NCI-H2029 (cell line): Measurements from ENCODE around the gene HEBP1.

Experiments used
- DNase-seq: peaks from one replicate; lab custom pipeline; 2025; lab: John Stamatoyannopoulos, UW

Gene HEBP1

DNA sequence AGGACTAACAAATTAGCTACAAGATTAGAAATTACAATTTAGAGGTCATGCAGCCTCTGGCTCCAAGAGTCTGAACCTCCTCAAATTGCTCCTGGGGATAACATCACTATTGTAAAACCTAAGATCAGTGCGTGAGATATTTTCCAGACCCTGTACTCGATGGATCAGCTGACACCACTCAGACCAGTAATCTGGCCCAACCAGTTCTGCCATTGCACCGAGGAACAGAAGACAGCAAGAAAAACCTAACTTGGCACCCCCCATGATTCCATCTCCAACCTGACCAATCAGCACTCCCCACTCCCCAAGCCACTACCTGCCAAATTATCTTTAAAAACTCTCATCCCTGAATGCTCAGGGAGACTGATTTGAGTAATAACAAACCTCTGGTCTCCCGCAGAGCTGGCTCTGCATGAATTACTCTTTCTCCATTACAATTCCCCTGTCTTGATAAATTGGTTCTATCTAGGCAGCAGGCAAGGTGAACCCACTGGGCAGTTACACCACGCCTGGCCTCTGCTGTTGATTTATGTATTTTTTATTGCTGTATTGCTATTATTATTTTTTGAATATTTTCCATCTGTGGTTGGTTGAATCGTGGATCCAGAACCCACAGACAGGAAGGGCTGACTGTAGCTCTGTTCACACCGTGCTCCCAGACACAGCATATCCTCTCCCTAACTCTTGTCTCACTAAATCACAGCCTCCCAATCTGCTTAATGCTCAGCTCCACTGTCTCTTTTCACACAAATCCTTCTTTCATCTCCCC is 9.2 kb downstream of the HEBP1 start:
- DNase-seq: no peak

DNA sequence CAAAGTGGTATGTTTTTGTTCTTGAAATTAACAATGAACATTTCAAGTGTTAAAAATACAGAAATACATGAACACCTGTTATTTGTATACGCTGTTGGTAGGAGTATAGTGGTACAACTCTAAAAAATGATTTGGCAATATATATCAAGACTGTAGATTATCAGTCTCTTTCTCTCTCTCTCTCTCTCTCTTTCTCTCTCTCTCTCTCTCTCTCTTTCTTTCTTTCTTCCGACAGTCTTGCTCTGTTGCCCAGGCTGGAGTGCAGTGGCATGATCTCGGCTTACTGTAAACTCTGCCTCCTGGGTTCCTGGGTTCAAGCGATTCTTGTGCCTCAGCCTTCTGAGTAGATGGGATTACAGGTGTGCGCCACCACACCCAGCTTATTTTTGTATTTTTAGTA is 12.6 kb downstream of the HEBP1 start:
- no peak for DNase-seq

DNA sequence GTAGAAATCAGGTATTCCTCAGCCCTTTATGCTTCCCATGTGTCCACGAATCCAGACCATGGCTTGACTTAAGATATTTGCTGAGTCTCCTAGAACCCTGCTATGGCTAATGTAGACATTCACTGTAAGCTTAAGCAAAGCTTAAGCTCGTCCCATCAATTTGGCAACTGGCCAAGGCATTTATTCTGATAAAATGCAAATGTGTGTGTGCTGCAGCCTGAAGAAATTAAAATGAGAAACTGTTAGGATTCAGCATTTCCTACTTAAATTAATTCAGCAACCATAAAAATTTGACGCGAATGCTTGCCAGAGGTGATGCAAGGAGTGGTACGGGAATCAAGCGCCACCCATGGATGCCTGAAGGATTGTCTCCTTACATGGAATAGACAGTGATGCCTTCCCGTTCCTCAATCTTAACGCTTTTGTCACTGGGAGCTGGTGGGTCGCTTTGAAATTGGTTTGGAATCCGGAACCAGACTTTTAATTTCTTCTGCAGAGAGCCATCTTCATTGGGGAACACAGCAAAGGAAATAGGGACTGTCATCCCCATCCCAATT is 13.2 kb downstream of the HEBP1 start:
- peak; percentile 3 for DNase-seq

DNA sequence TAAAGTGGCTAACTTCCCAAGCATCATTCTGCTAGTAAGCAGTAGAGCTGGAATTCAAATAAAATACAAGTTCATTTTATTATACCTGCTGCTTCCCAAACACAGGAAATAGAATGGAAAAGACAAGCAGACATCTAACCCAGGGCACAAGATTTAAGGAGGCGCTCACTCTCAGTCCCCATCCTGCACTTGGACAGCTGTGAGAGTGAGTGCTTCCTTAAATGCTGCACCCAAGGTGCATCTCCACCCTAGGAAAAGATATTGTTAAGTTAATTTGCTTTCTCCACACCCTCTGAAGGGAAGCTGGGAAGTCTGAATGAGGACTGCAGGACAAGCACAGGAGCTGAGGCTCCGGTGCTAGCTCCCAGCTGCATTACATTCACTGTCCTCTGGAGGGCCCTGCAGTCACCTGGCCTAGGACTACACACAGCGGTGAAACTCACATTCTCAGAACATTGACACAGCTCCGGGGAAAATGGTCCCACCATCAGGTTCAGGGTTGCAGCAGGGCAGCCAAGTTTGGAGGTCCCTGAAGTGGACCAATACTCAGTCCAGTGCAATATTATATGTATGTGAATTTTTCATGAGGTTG is 14.2 kb downstream of the HEBP1 start:
- DNase-seq: no peak

DNA sequence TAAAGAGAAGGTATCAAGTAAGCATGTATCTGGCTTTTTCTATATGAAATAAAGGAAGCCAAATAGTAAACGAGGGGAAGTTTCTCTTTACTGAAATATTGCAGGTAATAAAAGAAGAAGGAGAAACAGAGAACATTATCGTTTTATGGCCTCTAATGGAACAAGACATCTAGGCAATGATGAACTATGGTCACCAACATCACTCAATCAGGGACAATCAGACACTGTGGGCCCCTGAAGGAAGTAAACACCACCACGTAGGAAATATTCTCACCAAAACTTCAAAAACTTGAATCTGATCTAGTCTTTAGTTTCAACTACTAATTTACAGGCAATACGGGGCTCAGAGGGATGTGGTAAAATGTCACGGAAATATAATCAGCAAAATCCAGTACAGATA is 15.9 kb downstream of the HEBP1 start:
- DNase-seq: no peak

DNA sequence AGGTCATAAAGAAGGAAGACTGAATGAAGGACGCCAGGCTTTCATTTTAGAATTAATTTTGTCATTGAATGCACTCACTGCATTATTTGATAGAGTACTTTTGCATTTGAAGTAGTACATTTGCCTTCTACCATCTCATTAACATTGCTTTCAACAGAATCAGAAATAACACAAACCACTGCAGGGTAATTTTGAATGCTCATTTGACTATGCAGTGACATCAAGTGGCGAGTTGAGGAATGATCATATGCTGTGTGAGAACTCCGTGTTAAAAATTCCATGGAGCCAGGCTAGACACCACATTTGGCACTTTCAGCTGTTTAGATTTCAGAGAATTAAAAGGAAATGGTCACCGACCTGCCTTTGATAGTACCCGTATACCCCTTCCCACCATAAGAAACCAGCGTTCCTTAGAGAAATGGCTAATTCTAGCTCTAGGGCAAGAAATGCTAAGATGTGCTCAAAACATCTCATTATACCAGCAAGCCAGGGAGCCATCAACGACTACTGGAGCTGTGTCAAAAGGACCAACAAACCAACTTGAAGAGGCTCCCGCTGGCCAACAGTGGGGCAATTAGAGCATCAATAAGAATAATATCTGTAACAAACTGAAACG is 16.5 kb downstream of the HEBP1 start:
- DNase-seq: no peak

DNA sequence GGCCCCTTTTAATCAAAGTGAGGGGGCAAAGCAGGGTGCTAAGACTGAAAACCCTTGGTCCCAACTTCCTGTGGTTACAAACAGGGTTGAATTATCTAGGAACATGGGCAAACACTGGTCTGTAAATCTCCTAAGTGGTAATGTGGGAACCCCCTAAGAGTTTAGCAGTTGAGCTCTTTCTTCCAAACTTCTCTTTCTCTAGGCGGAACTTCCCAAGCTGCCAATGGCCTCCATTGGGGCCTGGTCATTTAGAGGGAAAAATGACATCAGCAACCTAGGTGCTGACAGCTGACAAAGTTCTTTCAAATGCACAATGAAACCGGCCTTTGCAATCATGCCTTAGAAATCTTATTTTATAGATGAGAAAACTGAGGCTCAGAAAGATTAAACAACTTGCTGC is 17.7 kb downstream of the HEBP1 start:
- DNase-seq: no peak

DNA sequence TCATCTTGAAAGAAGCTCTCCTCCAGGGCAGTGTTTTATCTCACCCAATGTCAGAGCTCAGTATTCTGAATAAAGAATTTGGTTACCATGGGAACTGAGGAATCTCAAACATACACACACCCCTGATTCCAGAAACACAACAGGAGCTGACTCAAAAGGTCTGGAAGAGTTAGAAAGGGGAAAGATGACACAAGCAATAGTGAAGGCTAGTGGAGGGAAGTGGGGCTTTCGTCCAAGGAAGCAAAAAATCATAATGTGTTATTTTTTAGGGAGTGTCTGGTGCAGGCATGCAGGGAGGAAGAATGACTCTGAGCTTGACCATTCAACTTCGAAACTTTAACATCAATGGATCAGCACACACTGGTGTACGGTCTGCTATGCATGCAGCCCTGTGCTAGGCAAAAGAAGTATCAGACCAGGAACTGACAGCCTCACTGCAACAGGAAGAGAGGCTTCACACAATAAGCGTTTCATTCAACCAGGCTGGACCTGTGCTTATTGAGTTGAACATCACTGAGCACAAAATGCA is 20.3 kb downstream of the HEBP1 start:
- no peak for DNase-seq

DNA sequence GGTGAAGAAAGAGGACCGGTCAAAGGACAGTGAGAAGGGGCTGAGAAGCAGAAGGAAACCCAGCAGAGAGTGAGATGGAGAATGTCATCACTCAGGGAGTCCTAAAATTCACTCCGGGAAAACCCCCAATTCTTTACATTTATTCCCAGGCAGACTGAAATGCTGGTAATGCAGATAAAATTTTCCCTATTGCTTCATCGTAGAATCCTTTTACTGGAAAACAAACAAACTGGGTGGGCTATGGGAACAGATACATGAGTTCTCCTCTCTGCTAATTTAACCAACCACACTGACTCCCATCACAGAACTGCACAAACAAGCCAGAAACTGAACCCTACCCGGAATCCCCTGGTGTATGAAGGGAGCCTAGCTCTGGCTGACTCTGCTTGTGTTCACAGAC is 20.9 kb downstream of the HEBP1 start:
- DNase-seq: no peak

DNA sequence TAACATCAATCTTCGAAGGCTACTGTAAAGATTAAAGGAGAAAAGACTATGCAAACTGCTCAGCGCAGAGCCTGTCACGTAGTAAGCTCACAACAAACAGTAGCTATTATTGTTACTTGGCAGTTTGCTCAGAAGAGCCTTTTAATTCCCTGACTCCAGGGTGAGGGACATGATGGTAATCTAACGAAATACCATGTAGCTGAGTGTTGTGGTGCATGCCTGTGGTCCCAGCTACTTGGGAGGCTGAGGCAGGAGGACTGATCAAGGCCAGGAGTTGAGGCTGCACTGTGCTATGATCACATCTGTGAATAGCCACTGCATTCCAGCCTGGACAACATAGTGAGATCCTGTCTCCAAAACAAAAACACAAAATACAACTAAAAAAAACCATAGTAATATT is 22.8 kb downstream of the HEBP1 start:
- DNase-seq: no peak

DNA sequence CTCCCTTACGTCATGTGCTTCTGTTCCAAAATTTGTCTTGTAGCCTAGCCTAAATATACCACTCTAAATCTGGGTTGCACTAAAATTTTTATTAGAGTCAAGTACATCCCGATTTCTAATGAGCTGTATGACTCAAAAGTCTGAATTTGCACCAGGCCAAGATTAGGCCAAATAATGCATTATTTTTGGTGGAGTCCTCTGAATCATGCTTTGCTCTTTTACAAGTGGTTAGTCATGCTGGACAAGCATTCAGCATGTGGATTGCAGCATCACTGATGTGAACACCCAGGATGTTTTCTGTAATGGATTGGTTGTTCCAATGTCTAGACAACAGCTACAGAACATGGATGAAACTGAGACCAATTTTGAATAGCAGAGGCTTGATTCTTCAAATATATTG is 23.7 kb downstream of the HEBP1 start:
- no peak for DNase-seq

DNA sequence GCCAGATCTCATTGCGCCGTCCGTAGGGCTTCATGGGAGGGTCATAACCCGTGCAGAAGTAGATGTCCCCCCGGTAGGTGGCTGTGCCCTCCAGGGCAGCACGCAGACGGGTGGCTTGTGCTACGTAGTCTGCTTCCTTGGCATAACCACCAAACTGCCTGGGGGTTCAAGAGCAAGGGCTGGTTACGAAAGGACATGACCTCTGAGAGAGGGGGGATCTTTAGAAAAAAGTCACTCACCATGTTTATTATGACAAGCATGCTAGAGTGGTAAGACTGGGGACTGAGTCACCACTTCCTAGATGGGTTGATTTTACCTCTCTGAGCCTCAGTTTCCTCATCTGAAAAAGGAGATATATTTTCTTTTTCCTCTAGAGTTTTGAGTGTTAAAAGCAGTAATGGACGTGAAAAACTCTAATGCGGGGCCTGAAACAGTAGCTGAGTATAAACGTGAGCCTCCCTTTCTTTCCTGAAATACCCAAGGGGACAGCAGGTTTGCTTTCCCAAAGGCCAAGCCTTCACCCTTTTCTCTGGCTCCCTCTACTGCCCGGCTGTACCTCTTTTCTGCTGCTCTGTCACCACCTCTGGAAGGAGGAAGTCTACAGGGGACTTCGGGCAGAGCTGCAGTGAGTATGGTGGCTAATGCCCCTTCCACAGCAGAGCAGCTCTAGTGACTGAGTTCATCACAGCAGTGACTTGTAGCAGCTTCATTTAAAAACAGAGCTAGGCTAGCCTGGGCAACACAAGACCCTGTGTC is 24.6 kb downstream of the HEBP1 start:
- no peak for DNase-seq

DNA sequence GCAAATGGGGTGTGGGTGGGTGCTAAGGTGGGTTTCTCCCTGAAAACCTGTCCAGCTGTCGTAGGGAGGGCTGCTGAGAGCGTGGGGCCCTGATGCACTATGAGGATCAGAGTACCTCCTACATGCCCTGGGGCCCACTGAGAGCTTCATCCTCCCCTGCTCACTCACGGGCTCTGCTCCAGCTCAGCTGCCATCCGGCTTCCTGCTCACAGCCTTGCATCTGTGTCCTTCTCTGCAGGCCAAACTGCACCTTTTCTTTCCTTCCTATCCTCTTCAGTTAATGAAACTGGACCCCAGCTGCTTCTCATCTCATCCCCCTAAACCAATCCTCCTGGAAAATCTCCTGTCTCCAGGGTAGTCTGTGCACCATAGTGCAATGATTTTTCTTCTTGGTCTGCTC is 25.9 kb downstream of the HEBP1 start:
- no peak for DNase-seq

DNA sequence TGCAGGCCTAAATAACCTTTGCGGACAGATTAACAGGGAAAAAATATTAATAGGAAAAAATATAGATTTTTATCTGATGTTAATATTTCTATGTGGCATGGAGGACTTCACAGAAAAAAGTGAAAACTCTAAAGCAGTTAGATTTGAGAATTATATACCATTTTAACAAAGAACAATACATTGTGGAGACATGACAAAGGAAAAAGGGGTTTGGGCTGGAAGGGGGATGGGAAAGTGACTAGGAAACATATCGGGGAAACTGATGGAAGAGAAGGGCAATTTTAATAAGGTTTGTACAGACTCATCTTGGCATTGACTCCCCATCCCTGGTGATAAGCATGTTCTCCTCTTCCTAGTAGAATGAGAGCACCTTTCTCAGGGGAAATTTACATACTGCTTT is 27.0 kb downstream of the HEBP1 start:
- DNase-seq: no peak

DNA sequence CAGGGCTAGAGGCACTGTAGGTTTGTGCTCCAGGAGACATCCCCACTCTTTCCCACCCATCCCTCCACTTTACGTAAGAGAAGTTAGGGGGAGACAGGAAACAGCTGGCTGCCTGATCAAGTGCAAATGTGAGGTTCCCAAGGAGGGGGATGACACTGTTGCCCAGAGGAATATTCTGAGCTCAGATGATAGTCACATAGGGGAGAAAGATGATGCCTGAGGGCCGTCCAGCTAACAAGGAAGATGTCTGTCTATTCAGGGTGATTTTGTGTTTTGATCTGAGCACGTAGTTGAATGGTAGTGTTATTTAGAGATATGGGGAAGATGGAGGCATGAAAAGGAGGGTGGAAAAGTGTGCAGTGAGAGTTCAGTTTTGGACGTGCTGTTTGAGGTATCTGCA is 34.2 kb downstream of the HEBP1 start:
- no peak for DNase-seq

DNA sequence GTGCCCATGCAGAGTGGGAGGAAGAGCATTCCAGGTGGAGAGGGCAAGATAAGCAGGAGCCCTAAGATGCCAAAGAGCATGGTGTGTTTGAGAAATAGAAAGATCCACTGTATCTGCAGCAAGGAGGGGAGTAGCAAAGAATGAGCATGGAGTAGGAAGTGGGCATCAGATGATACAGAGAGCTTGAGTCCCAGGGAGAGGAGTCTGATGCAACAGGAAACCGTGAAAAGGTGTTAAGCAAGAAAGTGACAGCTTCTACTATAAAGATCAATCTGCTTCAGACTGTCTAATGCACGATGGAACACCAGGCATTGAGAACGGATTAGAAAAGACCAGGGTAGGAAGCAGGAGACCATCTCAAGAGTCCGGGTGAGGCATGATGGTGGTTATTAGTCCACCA is 35.8 kb downstream of the HEBP1 start:
- no peak for DNase-seq

DNA sequence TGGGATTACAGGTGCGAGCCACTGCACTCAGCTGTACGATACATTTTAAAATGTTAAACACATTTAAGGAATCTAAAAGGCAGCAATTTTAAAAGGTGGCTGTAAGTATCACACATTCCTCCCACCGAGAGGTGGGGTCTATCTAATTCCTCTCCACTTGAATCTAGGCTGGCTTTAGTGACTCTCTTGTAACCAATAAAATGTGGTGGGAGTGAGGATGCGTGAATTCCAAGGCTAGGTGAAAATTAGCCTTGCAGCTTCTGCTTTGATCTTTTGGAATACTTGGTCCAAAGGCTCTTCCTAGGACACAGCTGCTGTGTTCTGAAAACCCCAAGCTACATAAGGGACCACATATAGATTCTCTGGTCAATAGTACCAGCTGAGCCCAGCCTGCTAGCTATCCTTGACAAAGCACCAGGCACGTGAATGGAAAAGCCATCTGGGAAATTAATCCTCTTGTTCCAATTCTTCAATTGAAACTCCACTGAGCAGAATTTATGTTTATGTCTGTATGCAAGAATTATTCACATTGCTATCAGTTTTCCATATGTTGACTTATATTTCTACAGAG is 39.3 kb downstream of the HEBP1 start:
- DNase-seq: no peak

DNA sequence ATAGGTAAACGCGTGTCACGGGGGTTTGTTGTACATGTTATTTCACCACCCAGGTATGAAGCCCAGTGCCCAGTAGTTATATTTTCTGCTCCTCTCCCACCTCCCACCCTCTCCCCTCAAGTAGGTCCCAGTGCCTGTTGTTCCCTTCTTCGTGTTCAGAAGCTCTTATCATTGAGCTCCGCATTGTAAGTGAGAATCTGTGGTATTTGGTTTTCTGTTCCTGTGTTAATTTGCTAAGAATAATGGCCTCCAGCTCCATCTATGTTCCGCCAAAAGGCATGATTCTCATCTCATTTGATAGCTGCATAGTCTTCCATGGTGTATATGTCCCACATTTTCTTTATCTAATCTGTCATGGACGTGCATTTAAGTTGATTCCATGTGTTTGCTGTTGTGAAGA is 41.2 kb downstream of the HEBP1 start:
- DNase-seq: no peak

DNA sequence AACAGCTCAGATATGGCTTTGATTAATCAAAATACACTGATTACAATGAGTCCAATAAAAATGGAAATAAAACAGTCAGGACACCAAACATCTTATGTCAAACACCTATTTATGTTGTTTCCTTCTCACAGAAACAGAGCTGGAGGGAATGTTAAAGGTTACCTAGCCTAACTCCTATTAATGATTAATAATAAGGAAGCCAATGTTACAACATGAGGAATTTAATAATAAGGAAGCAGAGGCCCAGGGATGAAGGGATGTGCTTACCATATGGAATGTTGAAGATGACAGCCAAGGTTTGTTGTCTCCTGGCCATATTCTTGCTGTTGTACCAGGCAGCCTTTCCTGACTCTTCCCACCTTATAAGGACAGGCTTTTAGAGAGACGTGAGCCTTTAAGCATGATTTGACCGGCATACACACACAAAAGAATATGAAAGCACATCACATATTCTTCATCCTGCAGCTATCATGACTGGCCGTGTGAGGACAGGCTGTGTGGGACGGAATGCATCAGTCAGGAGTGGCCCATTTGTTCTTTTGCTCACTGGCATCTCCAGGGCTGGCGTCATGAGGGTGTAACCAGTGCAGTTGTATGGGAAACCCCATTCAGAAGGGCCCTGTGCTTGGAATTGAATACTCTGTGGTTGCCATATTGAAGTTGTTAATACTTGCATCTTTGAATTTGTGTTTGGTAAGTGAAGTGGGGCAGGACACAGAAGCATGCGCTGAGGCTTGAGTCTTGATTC is 45.0 kb downstream of the HEBP1 start:
- no peak for DNase-seq

DNA sequence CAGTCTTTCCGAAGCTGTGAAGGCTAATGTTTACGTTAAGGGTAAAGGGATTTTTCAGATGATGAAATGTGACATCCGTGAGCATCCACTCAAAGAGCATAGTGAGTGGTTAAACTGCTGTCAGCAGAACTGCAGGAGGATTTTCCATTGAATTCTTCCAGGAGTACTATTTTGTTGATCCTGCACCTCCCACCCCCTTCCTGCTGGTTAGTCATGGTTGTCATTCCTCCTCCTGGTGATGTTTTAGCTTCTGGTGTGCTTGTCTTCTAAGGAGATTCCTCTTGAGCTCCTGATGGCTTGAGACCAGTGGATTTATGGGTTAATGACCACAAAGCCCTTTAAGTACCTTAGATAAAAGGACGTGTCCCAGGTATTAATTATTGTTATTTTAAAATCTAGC is 45.7 kb downstream of the HEBP1 start:
- DNase-seq: no peak

DNA sequence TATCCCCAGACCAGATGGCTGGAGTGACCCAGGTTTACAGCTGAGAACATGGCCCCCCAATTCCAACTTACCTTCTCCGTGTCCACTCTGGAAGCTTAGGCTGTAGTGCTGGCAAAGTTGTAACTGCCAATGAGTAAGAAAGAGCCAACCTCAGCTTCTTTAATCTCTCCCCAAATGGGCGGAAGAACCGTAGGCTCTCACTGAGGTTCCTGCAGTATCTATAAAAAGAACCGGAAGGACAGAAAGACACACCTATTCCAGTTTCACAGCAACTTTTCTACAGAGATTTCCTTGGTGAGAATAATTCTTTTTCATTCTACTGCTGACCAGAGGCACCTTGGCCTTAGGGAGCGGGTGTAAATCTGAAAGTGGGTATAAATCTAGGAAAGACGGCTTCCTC is 48.0 kb downstream of the HEBP1 start, which contains the start of gene GPRC5D:
Gene GPRC5D, minus strand, starts transcription at position 135 of the 400 bp plus-strand sequence. CDS start 1,786 bp downstream, outside the sequence.
- DNase-seq: no peak
